T-helper 1 cell treated with Interleukin-12 subunit alpha and Interleukin-12 subunit beta and Interleukin-4 antibody, amounts not matched to agents 30 μg/mL and 1 μg/mL, for 36 hours (primary cell): ENCODE data around the gene PDE4B.
"Not testable (repeated sequence)": the region's sequence is repeated elsewhere in the genome, so short reads cannot be mapped to it uniquely, and the experiment has no call there.

Experiments used
- H3K27ac Mint-ChIP-seq: one replicate; pipeline ENCODE4 v1.8.0; 2021; ENCODE audit warnings: mild to moderate bottlenecking, mixed read lengths
- H3K27me3 Mint-ChIP-seq: one replicate; pipeline ENCODE4 v1.8.0; 2021; ENCODE audit warnings: low read depth, mixed read lengths
- H3K36me3 Mint-ChIP-seq: one replicate; pipeline ENCODE4 v1.8.0; 2021; ENCODE audit warnings: low read depth, mixed read lengths
- H3K4me1 Mint-ChIP-seq: one replicate; pipeline ENCODE4 v1.8.0; 2021; ENCODE audit warnings: low read depth, mixed read lengths
- H3K4me3 Mint-ChIP-seq: one replicate; pipeline ENCODE4 v1.8.0; 2021; ENCODE audit warnings: mild to moderate bottlenecking, moderate library complexity, mixed read lengths
- H3K9me3 Mint-ChIP-seq: one replicate; pipeline ENCODE4 v1.8.0; 2021; ENCODE audit warnings: mixed read lengths

PDE4B gene

DNA sequence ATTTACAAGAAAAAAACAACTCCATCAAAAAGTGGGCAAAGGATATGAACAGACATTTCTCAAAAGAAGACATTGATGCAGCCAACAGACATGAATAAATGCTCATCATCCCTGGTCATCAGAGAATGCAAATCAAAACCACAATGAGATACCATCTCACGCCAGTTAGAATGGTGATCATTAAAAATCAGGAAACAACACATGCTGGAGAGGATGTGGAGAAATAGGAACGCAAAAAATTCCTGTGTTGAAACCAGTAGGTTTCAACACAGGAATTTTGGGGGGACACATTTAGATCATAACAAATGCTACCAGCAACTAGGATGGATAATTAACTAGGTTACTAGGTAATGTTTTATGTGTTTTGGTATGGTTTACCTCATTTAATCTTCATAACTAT, 529.8 kb downstream of the PDE4B start:
- peaks cover 34% of the 10 kb centered on the region for H3K4me1 Mint-ChIP-seq
- H3K9me3 Mint-ChIP-seq = peaks cover 32% of the 10 kb centered on the region
- not testable (repeated sequence) for H3K27me3 Mint-ChIP-seq, H3K27ac Mint-ChIP-seq, H3K4me3 Mint-ChIP-seq
- peaks cover 17% of the 10 kb centered on the region for H3K36me3 Mint-ChIP-seq

DNA sequence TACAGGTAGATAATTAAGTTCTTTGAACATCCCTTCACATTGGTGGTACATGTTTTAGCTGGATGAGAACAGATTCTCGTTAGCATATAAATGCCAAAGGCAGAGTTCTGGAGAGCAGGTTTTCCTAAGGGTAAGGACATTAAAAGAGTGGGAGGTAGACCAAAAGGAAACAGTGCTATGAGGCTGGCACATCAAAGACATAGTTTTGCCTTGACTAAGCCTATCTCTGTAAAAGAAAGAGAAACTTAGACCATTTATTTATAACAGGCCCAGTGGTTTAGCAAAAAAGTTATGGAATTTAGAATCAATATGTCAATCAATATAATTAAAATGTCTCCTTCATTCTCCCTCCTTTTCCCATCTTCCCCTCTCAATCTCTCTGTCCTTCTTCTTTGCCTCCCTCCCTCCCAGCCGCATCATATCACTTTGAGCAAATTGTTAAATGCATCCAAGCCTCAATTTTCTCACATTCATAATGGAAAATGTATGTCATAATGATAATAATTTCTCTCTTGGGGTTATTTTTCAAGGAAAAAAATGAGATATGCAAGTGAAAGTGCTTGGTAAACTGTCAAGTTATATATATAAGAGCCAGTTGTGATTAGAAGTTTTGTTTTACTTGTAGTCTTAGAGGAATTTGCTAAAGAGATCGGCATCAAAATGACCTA, 531.4 kb downstream of the PDE4B start:
- Mint-ChIP-seq H3K36me3 (peaks cover 17% of the 10 kb centered on the region), H3K27me3 (no peaks in the 10 kb centered on the region), H3K4me3 (no peak overlapping the region), H3K4me1 (peaks cover 44% of the 10 kb centered on the region), H3K27ac (peak overlapping the region; percentile 67), H3K9me3 (peaks cover 29% of the 10 kb centered on the region)

GRCh38 chr1:66325594-66326380, 533.1 kb downstream of the PDE4B start:
- Mint-ChIP-seq H3K27me3 (no peaks in the 10 kb centered on the region), H3K27ac (no peak overlapping the region), H3K36me3 (peaks cover 13% of the 10 kb centered on the region), H3K4me3 (no peak overlapping the region), H3K9me3 (peaks cover 21% of the 10 kb centered on the region), H3K4me1 (peaks cover 56% of the 10 kb centered on the region)

DNA sequence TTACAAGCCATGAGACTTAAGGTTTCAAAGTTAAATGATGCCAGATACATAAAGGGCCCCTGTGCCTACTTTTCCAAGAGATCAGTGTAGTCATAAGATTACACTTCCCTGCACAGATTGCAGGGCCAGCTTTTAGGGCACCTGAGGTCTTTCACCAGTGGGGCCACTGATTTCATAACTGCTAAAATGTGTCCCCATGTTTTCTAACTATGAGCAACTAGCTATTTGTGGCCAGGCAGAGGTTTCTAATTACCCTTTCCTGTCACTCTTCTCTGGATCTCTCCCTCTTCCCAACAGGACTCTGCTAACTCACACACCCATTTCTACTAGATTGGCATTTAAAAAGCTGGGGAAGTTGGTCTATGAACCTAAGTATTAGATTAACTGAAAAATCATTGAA, 534.2 kb downstream of the PDE4B start:
- Mint-ChIP-seq H3K4me1 (peaks cover 56% of the 10 kb centered on the region), H3K36me3 (peaks cover 9% of the 10 kb centered on the region), H3K27ac (no peak overlapping the region), H3K9me3 (peaks cover 13% of the 10 kb centered on the region), H3K4me3 (no peak overlapping the region), H3K27me3 (no peaks in the 10 kb centered on the region)

DNA sequence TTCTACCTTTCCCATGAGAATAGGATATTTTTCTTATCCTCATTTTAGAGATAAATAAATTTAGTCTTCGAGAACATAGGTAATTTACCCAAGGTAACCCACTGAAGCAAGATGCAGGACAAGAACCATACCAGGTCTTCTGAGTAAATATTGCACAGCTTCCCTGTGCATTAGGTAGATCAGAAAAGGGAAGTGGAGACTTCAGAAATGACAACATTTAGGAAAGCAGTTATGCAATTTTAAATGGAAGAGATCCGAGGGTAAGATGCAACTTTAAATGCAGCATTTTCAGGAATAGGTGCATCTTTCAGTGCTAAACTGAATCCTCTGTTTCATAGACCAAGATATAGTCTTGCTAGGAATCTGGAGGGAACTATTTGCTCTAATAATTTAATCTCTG, 534.9 kb downstream of the PDE4B start:
- Mint-ChIP-seq H3K27me3 (no peaks in the 10 kb centered on the region), H3K4me3 (no peak overlapping the region), H3K27ac (no peak overlapping the region), H3K4me1 (peaks cover 56% of the 10 kb centered on the region), H3K9me3 (peaks cover 6% of the 10 kb centered on the region), H3K36me3 (peaks cover 6% of the 10 kb centered on the region)

DNA sequence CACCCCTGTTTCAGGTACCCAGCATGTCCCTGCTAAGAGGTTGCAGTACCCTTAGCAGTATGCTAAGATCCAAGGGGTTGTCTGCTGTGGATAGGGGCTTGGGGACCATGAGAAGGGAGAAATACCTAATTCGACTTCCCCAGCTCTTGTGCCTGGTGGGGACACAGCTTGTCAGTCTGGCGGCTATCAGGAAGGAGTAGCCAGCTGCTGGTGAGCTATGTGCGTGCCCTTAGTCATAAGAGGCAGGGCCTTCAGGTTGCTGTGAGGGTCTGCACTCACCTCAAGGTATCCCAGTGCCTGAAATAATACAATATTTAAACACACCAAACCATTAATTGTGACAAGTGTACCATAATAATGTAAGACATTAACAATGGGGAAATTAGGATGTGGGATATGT, 536.2 kb downstream of the PDE4B start:
- Mint-ChIP-seq H3K27me3 (no peaks in the 10 kb centered on the region), H3K9me3 (no peaks in the 10 kb centered on the region), H3K4me1 (peaks cover 55% of the 10 kb centered on the region), H3K27ac (no peak overlapping the region), H3K4me3 (no peak overlapping the region), H3K36me3 (peaks cover 15% of the 10 kb centered on the region)

DNA sequence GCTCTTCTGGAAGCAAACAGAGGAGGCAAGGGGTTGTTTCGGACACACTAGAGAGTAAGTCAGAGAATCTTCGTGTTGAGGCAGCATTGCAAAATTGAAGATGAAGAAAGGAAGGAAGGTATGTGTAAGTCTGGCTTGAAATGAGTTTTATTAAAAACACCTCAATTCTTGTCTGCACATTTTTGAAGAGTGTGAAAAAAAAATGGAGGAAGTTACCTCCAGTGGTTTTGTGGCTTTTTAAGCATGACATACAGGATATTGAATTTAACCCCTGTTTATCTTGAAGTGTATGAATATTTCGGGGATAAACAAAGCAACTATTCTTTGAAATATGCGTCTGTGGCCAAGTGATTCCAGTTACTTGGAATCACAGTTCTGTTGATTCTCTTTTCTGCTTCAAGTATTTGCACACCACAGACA, 538.0 kb downstream of the PDE4B start:
- Mint-ChIP-seq H3K36me3 (peaks cover 24% of the 10 kb centered on the region), H3K27ac (peak overlapping the region; percentile 88), H3K27me3 (no peaks in the 10 kb centered on the region), H3K4me3 (peak overlapping the region; percentile 97), H3K9me3 (no peaks in the 10 kb centered on the region), H3K4me1 (peaks cover 46% of the 10 kb centered on the region)

GRCh38 chr1:66331658-66332547, 539.2 kb downstream of the PDE4B start:
- Mint-ChIP-seq H3K9me3 (no peaks in the 10 kb centered on the region), H3K27ac (peak overlapping the region; percentile 96), H3K36me3 (peaks cover 29% of the 10 kb centered on the region), H3K4me1 (peaks cover 50% of the 10 kb centered on the region), H3K27me3 (no peaks in the 10 kb centered on the region), H3K4me3 (peak overlapping the region; percentile 97)

GRCh38 chr1:66332548-66332901, 539.8 kb downstream of the PDE4B start:
- peaks cover 51% of the 10 kb centered on the region for H3K4me1 Mint-ChIP-seq
- H3K36me3 Mint-ChIP-seq = peaks cover 35% of the 10 kb centered on the region
- H3K27me3 Mint-ChIP-seq = no peaks in the 10 kb centered on the region
- H3K27ac Mint-ChIP-seq = peak overlapping the region; percentile 96
- H3K9me3 Mint-ChIP-seq = no peaks in the 10 kb centered on the region
- H3K4me3 Mint-ChIP-seq = peak overlapping the region; percentile 97

DNA sequence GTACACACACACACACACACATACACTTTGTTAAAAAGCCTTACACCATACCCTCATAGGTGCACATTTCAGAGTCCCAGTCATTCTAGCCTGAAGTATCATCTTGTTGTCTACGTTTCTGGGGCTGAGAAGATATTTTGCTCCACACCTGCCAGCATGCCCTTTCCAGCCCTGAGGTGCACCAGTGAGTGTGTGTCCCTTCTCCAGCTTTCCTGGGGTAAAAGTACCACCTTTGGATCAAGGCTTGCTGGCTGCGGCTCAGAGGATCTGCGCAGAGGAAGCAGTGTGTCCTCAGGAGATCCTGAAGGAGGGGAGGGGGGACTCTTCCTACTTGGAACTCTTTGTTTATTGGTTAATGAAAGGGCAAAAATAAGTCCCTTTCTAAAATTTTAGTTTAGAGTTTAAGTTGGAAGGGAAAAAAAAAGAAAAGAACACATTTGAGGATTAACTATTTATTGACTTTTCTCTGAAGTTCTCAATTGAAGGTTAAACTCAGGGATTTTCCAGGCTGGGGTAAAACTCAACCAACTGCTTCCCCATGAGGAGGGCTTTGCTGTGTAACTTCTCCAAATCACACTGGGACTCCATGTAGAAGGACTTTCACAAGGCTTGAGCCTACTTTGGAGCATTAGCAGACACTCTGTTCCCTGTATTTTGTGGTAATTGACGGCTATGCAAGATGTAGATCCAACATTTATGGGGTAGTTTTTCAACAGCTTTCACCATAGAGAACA, 540.9 kb downstream of the PDE4B start:
- H3K36me3 Mint-ChIP-seq = peaks cover 41% of the 10 kb centered on the region
- H3K27me3 Mint-ChIP-seq = no peaks in the 10 kb centered on the region
- no peaks in the 10 kb centered on the region for H3K9me3 Mint-ChIP-seq
- peak overlapping the region; percentile 96 for H3K27ac Mint-ChIP-seq
- H3K4me1 Mint-ChIP-seq = peaks cover 51% of the 10 kb centered on the region
- peak overlapping the region; percentile 97 for H3K4me3 Mint-ChIP-seq

GRCh38 chr1:66334318-66334717, 541.6 kb downstream of the PDE4B start:
- Mint-ChIP-seq H3K9me3 (no peaks in the 10 kb centered on the region), H3K27me3 (no peaks in the 10 kb centered on the region), H3K4me3 (peak overlapping the region; percentile 97), H3K4me1 (peaks cover 48% of the 10 kb centered on the region), H3K27ac (peak overlapping the region; percentile 96), H3K36me3 (peaks cover 41% of the 10 kb centered on the region)

- Mint-ChIP-seq H3K4me3 (peak overlapping the region; percentile 97), H3K36me3 (peaks cover 42% of the 10 kb centered on the region), H3K27me3 (no peaks in the 10 kb centered on the region), H3K27ac (peak overlapping the region; percentile 95), H3K4me1 (peaks cover 46% of the 10 kb centered on the region), H3K9me3 (no peaks in the 10 kb centered on the region)
Observed at GRCh38 chr1:66335125-66335524, 542.4 kb downstream of the PDE4B start.

DNA sequence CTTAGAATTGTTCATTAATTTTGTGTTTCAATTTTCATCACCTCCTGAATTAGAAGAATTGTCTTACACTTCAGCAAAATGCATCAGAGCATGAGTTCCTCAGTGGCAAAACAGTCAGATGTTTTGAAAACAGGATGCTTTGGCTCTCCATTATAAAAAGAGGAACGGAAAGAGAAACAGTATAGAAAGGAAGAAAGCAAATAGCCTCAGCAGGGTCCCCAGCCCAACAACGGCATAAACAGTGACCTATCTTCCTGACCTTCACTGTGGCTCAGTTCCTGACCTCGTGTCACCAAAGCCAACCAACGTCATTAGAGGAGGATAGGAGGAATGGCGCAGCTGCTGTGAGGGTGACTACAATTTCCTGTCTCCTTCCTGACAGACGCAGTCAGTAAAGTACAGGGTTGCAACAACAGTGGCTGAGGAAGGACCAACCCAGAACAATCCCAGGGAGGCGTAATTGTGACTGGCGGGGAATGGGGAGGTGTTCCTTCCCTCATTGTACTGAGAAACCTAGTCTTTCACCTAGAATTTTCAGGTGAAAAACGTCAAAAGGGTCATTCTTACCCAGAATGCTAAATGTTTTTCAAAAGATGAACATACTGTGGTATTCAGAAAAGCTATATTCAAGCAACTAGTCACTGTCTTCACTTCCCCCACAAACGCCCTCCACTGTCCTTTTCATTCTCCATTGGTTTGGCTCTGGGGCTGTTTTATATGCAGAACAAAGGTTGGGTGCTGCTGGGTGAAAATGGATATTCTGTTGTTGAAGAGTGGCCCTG, 543.4 kb downstream of the PDE4B start:
- peaks cover 41% of the 10 kb centered on the region for H3K4me1 Mint-ChIP-seq
- peak overlapping the region; percentile 95 for H3K27ac Mint-ChIP-seq
- H3K9me3 Mint-ChIP-seq = no peaks in the 10 kb centered on the region
- H3K27me3 Mint-ChIP-seq = no peaks in the 10 kb centered on the region
- H3K4me3 Mint-ChIP-seq = peak overlapping the region; percentile 97
- H3K36me3 Mint-ChIP-seq = peaks cover 44% of the 10 kb centered on the region
